K562 (cell line): Measurements from ENCODE around the gene TRIM3. TPM values are rescaled to one million over a fixed set of nuclear protein-coding genes. Genes with fewer than 3 reads are reported as not detected.

ENCODE experiments used
- ETV6 ChIP-seq, 3 experiments: fragments of 150-350 bp in 1 of 3; sonication (generic) in 1 of 3; formaldehyde crosslinking in 1 of 3; IDR thresholded peaks; 2 replicates each; pipeline versions ENCODE4 v1.6.1 to v1.8.0; 2014 to 2022; ENCODE audit warnings: borderline replicate concordance in 2 of 3, low read depth in 2 of 3, antibody characterized with exemption in 1 of 3, low read length in 1 of 3, mild to moderate bottlenecking in 1 of 3, missing genetic modification reagents in 1 of 3
- HMGN3 ChIP-seq: IDR thresholded peaks from 2 replicates; pipeline ENCODE4 v1.6.1; 2011; ENCODE audit warnings: borderline replicate concordance, low read depth, mild to moderate bottlenecking, mixed read lengths, low read length; ENCODE audit not compliant: insufficient read length; ENCODE audit errors: extremely low read depth
- MYNN ChIP-seq, 2 experiments: sonication (generic); formaldehyde crosslinking in 1 of 2; IDR thresholded peaks; 2 replicates each; pipeline versions ENCODE4 v1.5.0 to v1.6.1; 2016 to 2020; ENCODE audit warnings: antibody characterized with exemption in 1 of 2, missing genetic modification reagents in 1 of 2
- POLR2A ChIP-seq: fragments of 450-650 bp; conservative IDR thresholded peaks from 2 replicates; pipeline ENCODE4 v1.6.1; 2016
- POLR2AphosphoS2 ChIP-seq: IDR thresholded peaks from 2 replicates; pipeline ENCODE4 v1.6.1; 2012; ENCODE audit warnings: low read length, improper control_type of control experiment
- REST ChIP-seq, 2 experiments: fragments of 450-650 bp; formaldehyde crosslinking in 1 of 2; IDR thresholded peaks; 2 replicates each; pipeline versions ENCODE4 v1.4.0 to v1.6.1; 2014 to 2020; ENCODE audit warnings: mild to moderate bottlenecking in 2 of 2, borderline replicate concordance in 1 of 2, low read depth in 1 of 2
- SMARCC2 ChIP-seq: fragments of 450-650 bp; IDR thresholded peaks from 2 replicates; pipeline ENCODE4 v1.6.1; 2017; ENCODE audit warnings: antibody characterized with exemption, moderate library complexity, mild to moderate bottlenecking, low read depth
- TBL1XR1 ChIP-seq, 2 experiments: IDR thresholded peaks; 2 replicates each; pipeline ENCODE4 v1.6.1; 2012; ENCODE audit warnings: improper control_type of control experiment in 2 of 2, low read length in 2 of 2, mild to moderate bottlenecking in 1 of 2
- TEAD1 ChIP-seq, 2 experiments: fragments of 450-650 bp in 1 of 2; sonication (generic) in 1 of 2; formaldehyde crosslinking; IDR thresholded peaks; 2 replicates each; pipeline versions ENCODE4 v1.4.0 to v1.8.0; 2020 to 2022; ENCODE audit warnings: mild to moderate bottlenecking in 2 of 2, missing genetic modification reagents in 1 of 2
- polyA plus RNA-seq, 8 experiments: library from polyadenylated mRNA; depleted of rRNA in 4 of 8; stranded (reverse) in 5 of 8; unstranded in 3 of 8; fragments of >200 nt; fragmentation: Nextera tagmentation in 2 of 8; fragmentation: Illumina TruSeq in 1 of 8; extraction: Ambion mirVana in 2 of 8; extraction: Trizol in 1 of 8; gene quantifications; 2 replicates each; pipeline versions ENCODE4 v1.2.1 to v1.2.3, GENCODE V29; 2011 to 2014; ENCODE audit warnings: inconsistent platforms in 1 of 8, missing spikeins in 1 of 8
- total RNA-seq, 7 experiments: library from RNA; depleted of rRNA in 6 of 7; stranded (reverse); fragments of >200 nt in 6 of 7; fragmentation: Illumina TruSeq in 2 of 7; extraction: Trizol in 2 of 7; gene quantifications; 2 replicates each; pipeline versions ENCODE4 v1.2.1 to v1.2.3, GENCODE V29; 2011 to 2021; ENCODE audit warnings: low replicate concordance in 1 of 7
- TF ChIP-seq, protein P1 (sequence below): sonication (generic); formaldehyde crosslinking; IDR thresholded peaks from 2 replicates; pipeline ENCODE4 v1.9.0; 2022; ENCODE audit warnings: mild to moderate bottlenecking, missing genetic modification reagents

The TRIM3 gene
- total and polyA plus RNA-seq, 9 of the 15 experiments (the other 6 are each of a cell fraction or from before 2014, with no cell fraction given), result 0.45 to 9.2 (median 4.7) TPM

- TF ChIP-seq REST (IDR thresholded peaks at IDR 0.05; ENCODE audit: borderline replicate concordance) (no peak), REST (CRISPR knock-in tag; IDR thresholded peaks at IDR 0.05; ENCODE audit: low read depth) (no peak), HMGN3 (no peak), POLR2A (0 out of 2 replicates have a peak, but pooled peaks have one; percentile 59), TBL1XR1 (IDR thresholded peaks at IDR 0.05; ENCODE audit: low read length in 2 of 2) (no peak), TEAD1 (CRISPR knock-in tag; IDR thresholded peaks at IDR 0.05) (0 out of 4 replicates have a peak, but pooled peaks of 1 of the 2 experiments have one; percentile 34), MYNN (IDR thresholded peaks at IDR 0.05) (no peak), MYNN (CRISPR knock-in tag; IDR thresholded peaks at IDR 0.05) (no peak), ETV6 (IDR thresholded peaks at IDR 0.05; ENCODE audit: borderline replicate concordance in 1 of 2, low read depth in 2 of 2, low read length in 1 of 2) (no peak), ETV6 (CRISPR knock-in tag; IDR thresholded peaks at IDR 0.05; ENCODE audit: borderline replicate concordance) (no peak), POLR2AphosphoS2 (0 out of 2 replicates have a peak, but pooled peaks have one; percentile 15), SMARCC2 (no peak)
- TF ChIP-seq, protein P1, sequence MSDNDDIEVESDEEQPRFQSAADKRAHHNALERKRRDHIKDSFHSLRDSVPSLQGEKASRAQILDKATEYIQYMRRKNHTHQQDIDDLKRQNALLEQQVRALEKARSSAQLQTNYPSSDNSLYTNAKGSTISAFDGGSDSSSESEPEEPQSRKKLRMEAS (CRISPR knock-in tag), result no peak
Measured at GRCh38 chr11:6474806-6475500, 1.2 kb upstream of the TRIM3 start (continued).
